GM21619 (cell line): ENCODE data around the gene KCNE5.
"Not testable (repeated sequence)": the region's sequence is repeated elsewhere in the genome, so short reads cannot be mapped to it uniquely, and the experiment has no call there.

Experiments used
- ATAC-seq: cut with Tn5 transposase; IDR thresholded peaks from one replicate; pipeline ENCODE4 v1.9.1; 2021; ENCODE audit not compliant: unreplicated experiment

The KCNE5 gene

GRCh38 chrX:109624641-109625616, at the start of gene KCNE5:
KCNE5 (minus strand) TSS chrX:109625172; CDS start chrX:109625020, 152 bp downstream.
- no peak for ATAC-seq

- no peak for ATAC-seq
Measured at GRCh38 chrX:109672239-109672638, 47.3 kb upstream of the KCNE5 start.

GRCh38 chrX:109671170-109671569, 46.2 kb upstream of the KCNE5 start:
- not testable (repeated sequence) for ATAC-seq

GRCh38 chrX:109667986-109668385, 43.0 kb upstream of the KCNE5 start:
- ATAC-seq = no peak

GRCh38 chrX:109660435-109661143, 35.6 kb upstream of the KCNE5 start:
- ATAC-seq = no peak

GRCh38 chrX:109658391-109658790, 33.4 kb upstream of the KCNE5 start:
- ATAC-seq = no peak

- not testable (repeated sequence) for ATAC-seq
Measured at GRCh38 chrX:109657364-109657763, 32.4 kb upstream of the KCNE5 start.

GRCh38 chrX:109656774-109657173, 31.8 kb upstream of the KCNE5 start:
- no peak for ATAC-seq

GRCh38 chrX:109655502-109656201, 30.7 kb upstream of the KCNE5 start:
- ATAC-seq = no peak

GRCh38 chrX:109654516-109655109, 29.6 kb upstream of the KCNE5 start:
- ATAC-seq = no peak

- not testable (repeated sequence) for ATAC-seq
Measured at GRCh38 chrX:109644671-109645070, 19.7 kb upstream of the KCNE5 start.

- ATAC-seq = no peak
Measured at GRCh38 chrX:109643687-109644086, 18.7 kb upstream of the KCNE5 start.

GRCh38 chrX:109638158-109638557, 13.2 kb upstream of the KCNE5 start:
- no peak for ATAC-seq

- ATAC-seq = not testable (repeated sequence)
Measured at GRCh38 chrX:109637477-109637876, 12.5 kb upstream of the KCNE5 start.

GRCh38 chrX:109635146-109635545, 10.2 kb upstream of the KCNE5 start:
- ATAC-seq = no peak

- ATAC-seq = no peak
Measured at GRCh38 chrX:109632906-109633504, 8.0 kb upstream of the KCNE5 start.

GRCh38 chrX:109629310-109629709, 4.3 kb upstream of the KCNE5 start:
- no peak for ATAC-seq

GRCh38 chrX:109626637-109627036, 1.7 kb upstream of the KCNE5 start:
- no peak for ATAC-seq

GRCh38 chrX:109623997-109624396, 975 bp downstream of the KCNE5 start:
- no peak for ATAC-seq

GRCh38 chrX:109622270-109622669, 2.7 kb downstream of the KCNE5 start:
- ATAC-seq = no peak
